ENCODE measurements around the gene ANKRD24. TPM values are rescaled to one million over a fixed set of nuclear protein-coding genes. Genes with fewer than 3 reads are reported as not detected.
A peak's percentile ranks its signal among the peaks of the same experiment; 100 is the strongest.

The ANKRD24 gene
- total and polyA plus RNA-seq, 2 of the 13 experiments (the other 11 are each of a cell fraction or from before 2014, with no cell fraction given): 0.13 to 0.24 TPM

- peak; percentile 47; the same call in 1 of the 2 replicates for TF ChIP-seq ZNF530 (CRISPR knock-in tag; IDR thresholded peaks at IDR 0.05; ENCODE audit: low read depth)
- TF ChIP-seq SALL2 (CRISPR knock-in tag; IDR thresholded peaks at IDR 0.05): no peak
- TF ChIP-seq BATF2 (CRISPR knock-in tag; IDR thresholded peaks at IDR 0.05): no peak
- TF ChIP-seq ZBTB14 (CRISPR knock-in tag; IDR thresholded peaks at IDR 0.05): no peak
- no peak for TF ChIP-seq ZNF350 (CRISPR knock-in tag; IDR thresholded peaks at IDR 0.05; ENCODE audit: borderline replicate concordance, low read depth)
- TF ChIP-seq PHB2 (IDR thresholded peaks at IDR 0.05; ENCODE audit: partially characterized antibody): no peak
- TF ChIP-seq MYPOP (CRISPR knock-in tag; IDR thresholded peaks at IDR 0.05): peak; percentile 73; the same call in 1 of the 2 replicates
- TF ChIP-seq RAD21 (CRISPR knock-in tag; IDR thresholded peaks at IDR 0.05): no peak; the same call in 1 of the 2 replicates
- TF ChIP-seq ETV6 (CRISPR knock-in tag; conservative IDR thresholded peaks at IDR 0.05): peak; percentile 81; the same call in 1 of the 2 replicates
- peak; percentile 56; the same call in 1 of the 2 replicates for TF ChIP-seq ZNF430 (CRISPR knock-in tag; IDR thresholded peaks at IDR 0.05)
- no peak for TF ChIP-seq E2F1 (CRISPR knock-in tag; IDR thresholded peaks at IDR 0.05)
- no peak for TF ChIP-seq PHF8 (CRISPR knock-in tag; IDR thresholded peaks at IDR 0.05)
- TF ChIP-seq ZNF792 (CRISPR knock-in tag; IDR thresholded peaks at IDR 0.05): peak; percentile 85
- no peak for TF ChIP-seq ZNF510 (CRISPR knock-in tag; IDR thresholded peaks at IDR 0.05; ENCODE audit: low read depth)
- TF ChIP-seq MBD4 (IDR thresholded peaks at IDR 0.05; ENCODE audit: borderline replicate concordance, low read length): no peak
- no peak for TF ChIP-seq BRF2 (CRISPR knock-in tag; IDR thresholded peaks at IDR 0.05)
- TF ChIP-seq ZBTB21 (CRISPR knock-in tag; IDR thresholded peaks at IDR 0.05): peak; percentile 33; the same call in 1 of the 2 replicates
- no peak for TF ChIP-seq EEA1 (CRISPR knock-in tag; IDR thresholded peaks at IDR 0.05; ENCODE audit: borderline replicate concordance)
- no peak for TF ChIP-seq NFAT5 (CRISPR knock-in tag; IDR thresholded peaks at IDR 0.05)
- TF ChIP-seq ZSCAN20 (CRISPR knock-in tag; IDR thresholded peaks at IDR 0.05; ENCODE audit: borderline replicate concordance): no peak
Measured at GRCh38 chr19:4172861-4173473, 9.5 kb upstream of the ANKRD24 start (continued).
